ENCODE data around the gene GRHL3.

The GRHL3 gene

DNA sequence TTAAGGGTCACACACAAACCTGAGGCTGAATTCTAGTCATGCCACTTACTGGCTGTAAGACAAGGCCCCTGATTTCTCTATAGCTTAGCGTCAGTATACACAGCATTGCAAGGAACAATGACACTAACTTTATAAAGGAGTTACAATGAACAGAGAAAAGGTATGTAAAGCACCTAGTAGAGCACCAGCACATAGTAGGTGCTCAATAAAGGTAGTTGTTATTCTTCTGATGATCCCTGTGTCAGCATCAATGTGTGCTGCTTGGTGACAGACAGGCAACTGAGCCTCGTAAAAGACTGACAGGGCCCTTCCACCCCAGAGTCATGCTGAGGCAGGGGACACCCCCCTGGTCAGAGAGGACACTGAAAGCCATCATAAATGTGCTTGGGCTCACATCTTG, 43.2 kb downstream of the GRHL3 start:
- H3K4me3 ChIP-seq (ENCODE audit: low read depth, low read length), result no peak overlapping the region
- in situ Hi-C loops (cut with HindIII; ENCODE audit: low sequenced_read_pairs), result no loop called here
- DNase-seq (ENCODE audit: low read depth), result no peak
- TF ChIP-seq, protein P1, sequence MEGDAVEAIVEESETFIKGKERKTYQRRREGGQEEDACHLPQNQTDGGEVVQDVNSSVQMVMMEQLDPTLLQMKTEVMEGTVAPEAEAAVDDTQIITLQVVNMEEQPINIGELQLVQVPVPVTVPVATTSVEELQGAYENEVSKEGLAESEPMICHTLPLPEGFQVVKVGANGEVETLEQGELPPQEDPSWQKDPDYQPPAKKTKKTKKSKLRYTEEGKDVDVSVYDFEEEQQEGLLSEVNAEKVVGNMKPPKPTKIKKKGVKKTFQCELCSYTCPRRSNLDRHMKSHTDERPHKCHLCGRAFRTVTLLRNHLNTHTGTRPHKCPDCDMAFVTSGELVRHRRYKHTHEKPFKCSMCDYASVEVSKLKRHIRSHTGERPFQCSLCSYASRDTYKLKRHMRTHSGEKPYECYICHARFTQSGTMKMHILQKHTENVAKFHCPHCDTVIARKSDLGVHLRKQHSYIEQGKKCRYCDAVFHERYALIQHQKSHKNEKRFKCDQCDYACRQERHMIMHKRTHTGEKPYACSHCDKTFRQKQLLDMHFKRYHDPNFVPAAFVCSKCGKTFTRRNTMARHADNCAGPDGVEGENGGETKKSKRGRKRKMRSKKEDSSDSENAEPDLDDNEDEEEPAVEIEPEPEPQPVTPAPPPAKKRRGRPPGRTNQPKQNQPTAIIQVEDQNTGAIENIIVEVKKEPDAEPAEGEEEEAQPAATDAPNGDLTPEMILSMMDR (IDR thresholded peaks at IDR 0.05; ENCODE audit: low read depth, low read length, missing control alignments), result no peak

DNA sequence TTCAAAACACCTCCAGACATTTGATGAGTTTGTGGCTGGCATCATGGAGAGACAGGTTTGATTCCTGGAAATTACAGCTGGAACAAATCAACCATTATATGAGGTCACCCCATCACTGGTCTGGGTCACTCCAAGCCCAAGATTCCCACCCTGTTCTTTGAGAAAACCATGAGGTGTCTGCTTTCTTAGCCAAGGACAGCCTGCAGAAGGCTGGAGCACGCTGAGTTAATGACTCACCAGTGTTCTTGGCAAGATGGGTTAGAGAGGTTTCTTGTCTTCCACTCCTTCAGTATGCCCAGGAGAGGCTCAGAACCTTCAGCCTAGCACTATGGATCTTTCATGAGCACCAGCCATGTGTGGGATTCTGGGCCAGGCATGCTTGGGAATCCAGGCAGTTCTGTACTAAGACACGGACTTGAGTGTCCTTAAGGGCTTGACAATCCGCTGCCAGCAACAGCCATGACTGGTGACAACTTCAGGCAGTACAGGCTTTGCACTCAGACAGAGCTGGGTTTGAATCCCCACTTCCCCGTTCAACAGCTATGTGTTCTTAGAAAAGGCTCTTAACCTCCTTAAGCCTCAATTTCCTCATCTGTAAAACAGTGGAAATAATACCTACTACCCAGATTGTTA, 43.9 kb downstream of the GRHL3 start:
- TF ChIP-seq, protein P1 (IDR thresholded peaks at IDR 0.05; ENCODE audit: low read depth, low read length, missing control alignments), result no peak
- in situ Hi-C loops (cut with HindIII; ENCODE audit: low sequenced_read_pairs), result no loop called here
- peak; percentile 98 for DNase-seq (ENCODE audit: low read depth)
- no peak overlapping the region for H3K4me3 ChIP-seq (ENCODE audit: low read depth, low read length)

DNA sequence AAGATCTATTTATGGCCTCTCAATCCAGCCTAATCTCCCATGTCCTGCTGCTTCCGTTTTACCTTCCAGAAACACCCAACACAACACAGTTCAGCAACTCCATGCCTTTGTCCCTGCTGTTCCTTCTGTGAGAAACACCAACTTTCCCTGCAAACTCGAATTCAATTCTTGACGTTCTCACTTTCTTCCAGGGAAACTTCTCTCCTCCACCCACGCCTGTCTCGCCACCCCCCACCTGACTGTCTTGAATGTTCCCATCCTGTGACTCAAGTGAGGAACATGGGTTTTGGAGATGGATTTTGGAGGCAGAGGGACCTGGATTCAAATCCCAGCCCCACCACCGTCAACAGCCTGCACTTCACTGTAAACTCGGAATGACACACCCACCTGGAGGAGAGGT, 44.8 kb downstream of the GRHL3 start:
- no peak overlapping the region for H3K4me3 ChIP-seq (ENCODE audit: low read depth, low read length)
- in situ Hi-C loops (cut with HindIII; ENCODE audit: low sequenced_read_pairs), result no loop called here
- no peak for DNase-seq (ENCODE audit: low read depth)
- TF ChIP-seq, protein P1 (IDR thresholded peaks at IDR 0.05; ENCODE audit: low read depth, low read length, missing control alignments), result no peak

DNA sequence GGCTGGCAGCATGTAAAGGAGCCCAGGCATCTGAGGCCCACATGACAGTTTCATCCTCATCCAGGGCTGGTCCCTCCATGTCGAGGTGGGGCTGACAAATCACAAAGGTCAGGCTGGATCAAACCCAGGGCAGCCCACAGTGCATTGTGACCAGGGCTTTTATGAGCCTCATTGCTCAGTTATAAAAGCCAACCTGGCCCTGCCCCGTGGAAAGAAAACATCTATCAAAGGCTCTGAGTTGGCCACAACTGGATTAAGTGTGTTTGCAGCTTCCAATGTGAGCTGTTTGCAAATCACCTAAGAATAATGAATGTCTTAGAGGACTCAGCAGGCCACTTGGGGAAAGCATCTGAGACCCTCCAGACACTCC, 45.4 kb downstream of the GRHL3 start:
- TF ChIP-seq, protein P1 (IDR thresholded peaks at IDR 0.05; ENCODE audit: low read depth, low read length, missing control alignments), result no peak
- in situ Hi-C loops (cut with HindIII; ENCODE audit: low sequenced_read_pairs), result no loop called here

DNA sequence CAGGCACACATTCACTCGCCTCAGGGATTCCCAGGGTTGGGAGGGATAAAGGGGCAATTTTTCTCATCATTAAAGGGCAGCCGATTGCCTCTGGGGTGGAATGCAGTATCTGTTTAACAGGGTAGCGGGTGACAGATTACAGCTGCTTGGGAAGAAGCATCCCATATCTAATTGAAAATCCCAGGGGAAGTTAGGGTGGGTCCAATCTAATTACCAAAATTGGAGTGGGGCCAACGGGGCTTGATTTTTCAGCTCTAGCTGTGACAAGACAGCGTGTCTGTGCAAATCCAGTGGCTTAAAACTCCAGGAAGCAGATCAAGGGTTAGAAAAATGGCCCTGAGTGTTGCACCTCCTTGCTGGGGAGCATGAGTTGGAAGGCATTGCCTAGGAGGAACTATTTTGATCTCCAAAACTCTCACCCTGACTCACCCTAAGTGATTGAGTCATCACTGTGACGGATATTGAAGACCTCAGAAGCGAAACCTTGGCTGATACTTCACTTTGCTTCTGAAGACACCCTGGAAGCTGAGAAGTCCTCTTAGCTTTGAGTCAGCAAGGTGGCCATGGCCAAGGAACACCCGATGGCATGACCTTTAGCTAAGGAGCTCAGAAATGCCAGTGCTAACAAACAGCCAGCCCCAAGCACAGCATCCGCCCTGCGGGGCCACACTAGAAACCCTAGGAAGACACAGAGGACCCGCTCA, 46.0 kb downstream of the GRHL3 start:
- H3K4me3 ChIP-seq (ENCODE audit: low read depth, low read length), result no peak overlapping the region
- in situ Hi-C loops (cut with HindIII; ENCODE audit: low sequenced_read_pairs), result no loop called here
- peak; percentile 84 for DNase-seq (ENCODE audit: low read depth)
- TF ChIP-seq, protein P1 (IDR thresholded peaks at IDR 0.05; ENCODE audit: low read depth, low read length, missing control alignments), result no peak

More for the DNA sequence above, 45.4 kb downstream of the GRHL3 start:
- no peak overlapping the region for H3K4me3 ChIP-seq (ENCODE audit: low read depth, low read length)
- no peak for DNase-seq (ENCODE audit: low read depth)

DNA sequence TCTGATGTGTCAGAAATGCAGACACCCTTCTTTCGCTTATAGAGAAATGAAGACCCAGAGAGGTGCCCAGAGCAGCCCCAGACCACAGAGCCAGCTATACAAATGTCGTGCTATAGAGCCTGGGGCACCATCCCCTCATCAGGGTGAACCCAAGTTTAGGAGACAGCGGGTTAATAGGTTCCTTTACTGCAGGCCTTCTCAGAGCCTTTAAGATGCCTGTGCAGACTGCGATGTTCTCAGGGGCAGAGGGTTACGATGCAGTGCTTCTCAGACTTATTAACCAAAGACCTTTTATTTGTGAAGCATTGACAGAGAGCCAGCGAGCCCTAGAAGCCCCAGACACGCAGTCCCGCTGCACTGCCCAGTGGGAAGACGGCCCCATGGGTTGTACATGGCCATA, 47.5 kb downstream of the GRHL3 start:
- DNase-seq (ENCODE audit: low read depth), result no peak
- TF ChIP-seq, protein P1 (IDR thresholded peaks at IDR 0.05; ENCODE audit: low read depth, low read length, missing control alignments), result no peak
- H3K4me3 ChIP-seq (ENCODE audit: low read depth, low read length), result no peak overlapping the region
- in situ Hi-C loops (cut with HindIII; ENCODE audit: low sequenced_read_pairs), result no loop called here
